Activated CD8-positive, alpha-beta memory T cell treated with anti-CD3 and anti-CD28 coated beads for 24 hours (primary cell): ENCODE data around the gene IFNA16.
"Not testable (repeated sequence)": the region's sequence is repeated elsewhere in the genome, so short reads cannot be mapped to it uniquely, and the experiment has no call there.

ENCODE experiments used
- DNase-seq: peaks from one replicate; pipeline ENCODE4 v3.0.0-alpha.2; 2020

The IFNA16 gene

DNA sequence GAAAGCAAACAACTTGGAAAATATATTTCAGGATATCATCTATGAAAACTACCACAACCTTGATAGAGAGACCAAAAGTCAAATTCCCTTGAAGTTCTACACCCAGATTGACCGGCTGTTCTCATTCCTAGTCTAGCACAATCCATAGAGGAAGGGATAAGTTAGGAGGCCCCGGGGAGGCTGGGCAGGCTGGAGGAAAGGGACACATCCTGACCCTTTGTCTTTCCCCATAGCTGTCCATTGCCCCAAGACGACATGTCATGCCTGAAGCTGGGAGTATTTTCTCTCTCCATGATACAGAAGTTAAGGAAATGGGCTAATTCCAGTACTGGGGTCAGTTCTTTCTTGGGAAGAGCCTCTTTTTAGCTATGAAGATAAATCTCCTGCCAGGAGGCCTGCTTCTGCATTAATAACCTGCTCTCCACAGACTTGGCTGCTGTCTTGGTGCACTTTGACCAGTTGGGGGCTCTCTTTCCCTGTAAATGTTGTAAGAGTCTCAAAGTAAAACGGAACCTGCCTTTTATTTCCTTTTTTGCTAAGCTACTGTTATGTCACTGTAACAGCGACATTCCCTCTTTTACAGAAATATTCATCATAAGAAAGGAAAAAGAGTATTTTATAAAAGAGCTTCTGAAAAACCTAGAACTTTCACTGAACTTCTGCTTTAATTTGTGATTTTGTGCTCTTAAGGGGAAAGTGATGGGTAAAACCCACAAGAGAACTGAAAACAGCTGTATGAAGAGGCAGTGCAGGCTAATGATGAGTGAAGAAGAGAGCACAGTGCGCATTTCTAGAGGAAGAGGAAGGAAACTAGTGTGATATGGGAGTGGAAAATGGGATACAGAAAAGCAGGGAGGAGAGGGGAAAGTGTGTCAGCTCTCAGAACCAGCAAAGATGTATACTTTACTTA is 22.0 kb downstream of the IFNA16 start:
- not testable (repeated sequence) for DNase-seq

DNA sequence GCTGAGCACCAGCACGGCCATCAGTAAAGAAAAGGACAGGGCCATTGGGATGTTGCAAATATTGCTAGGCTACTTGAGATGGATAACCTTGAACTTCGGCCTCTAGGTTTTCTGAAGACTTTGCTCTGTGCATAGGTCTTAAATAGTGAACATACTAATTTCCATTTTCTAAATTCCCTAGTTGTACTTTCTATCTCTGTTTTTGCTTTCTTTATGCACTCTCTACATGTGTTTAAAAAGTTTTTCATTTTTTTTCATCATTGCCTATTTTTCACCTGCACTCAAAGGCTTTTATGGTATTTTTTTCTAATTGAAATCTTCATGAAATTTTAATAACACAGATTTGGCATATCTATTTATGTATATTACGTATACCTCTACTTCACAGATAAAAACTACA is 29.6 kb downstream of the IFNA16 start, which contains the start of gene IFNA4:
Gene IFNA4, minus strand, starts transcription at position 101 of the 400 bp plus-strand sequence. Its CDS starts 56 bp downstream, at position 45.
- not testable (repeated sequence) for DNase-seq

DNA sequence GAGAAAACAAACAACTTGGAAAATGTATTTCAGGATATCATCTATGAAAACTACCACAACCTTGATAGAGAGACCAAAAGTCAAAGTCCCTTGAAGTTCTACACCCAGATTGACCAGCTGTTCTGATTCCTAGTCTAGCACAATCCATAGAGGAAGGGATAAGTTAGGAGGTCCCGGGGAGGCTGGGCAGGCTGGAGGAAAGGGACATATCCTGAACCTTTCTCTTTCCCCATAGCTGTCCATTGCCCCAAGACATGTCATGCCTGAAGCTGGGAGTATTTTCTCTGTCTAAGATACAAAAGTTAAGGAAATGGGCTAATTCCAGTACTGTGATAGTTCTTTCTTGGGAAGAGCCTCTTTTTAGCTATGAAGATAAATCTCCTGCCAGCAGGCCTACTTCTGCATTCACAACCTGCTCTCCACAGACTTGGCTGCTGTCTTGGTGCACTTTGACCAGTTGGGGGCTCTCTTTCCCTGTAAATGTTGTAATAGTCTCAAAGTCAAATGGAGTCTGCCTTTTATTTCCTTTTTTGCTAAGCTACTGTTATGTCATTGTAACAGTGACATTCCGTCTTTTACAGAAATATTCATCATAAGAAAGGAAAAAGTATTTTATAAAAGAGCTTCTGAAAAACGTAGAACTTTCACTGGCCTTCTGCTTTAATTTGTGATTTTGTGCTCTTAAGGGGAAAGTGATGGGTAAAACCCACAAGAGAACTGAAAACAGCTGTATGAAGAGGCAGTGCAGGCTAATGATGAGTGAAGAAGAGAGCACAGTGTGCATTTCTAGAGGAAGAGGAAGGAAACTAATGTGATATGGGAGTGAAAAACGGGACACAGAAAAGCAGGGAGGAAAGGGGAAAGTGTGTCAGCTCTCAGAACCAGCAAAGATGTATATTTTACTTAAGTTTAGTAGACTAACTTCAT is 34.0 kb downstream of the IFNA16 start:
- DNase-seq: not testable (repeated sequence)

DNA sequence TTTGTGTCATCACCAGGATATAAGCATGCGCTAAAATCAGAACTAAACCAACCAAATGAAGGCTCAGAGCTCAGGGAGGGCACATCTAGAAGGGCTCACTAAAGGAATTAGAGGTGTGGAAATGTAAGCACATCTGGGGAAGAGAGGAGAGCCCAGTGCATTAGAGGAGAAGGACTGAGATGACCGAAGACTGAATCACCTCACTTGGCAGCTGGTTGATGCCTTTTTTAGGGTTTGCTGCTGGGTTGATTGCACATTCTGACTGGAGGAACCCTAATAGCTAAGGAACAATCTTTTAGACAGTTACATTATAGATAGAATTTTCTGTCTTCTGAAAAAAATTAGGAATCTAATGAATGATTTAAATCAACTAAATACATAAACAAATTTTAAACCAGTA is 42.4 kb downstream of the IFNA16 start:
- no peak for DNase-seq

DNA sequence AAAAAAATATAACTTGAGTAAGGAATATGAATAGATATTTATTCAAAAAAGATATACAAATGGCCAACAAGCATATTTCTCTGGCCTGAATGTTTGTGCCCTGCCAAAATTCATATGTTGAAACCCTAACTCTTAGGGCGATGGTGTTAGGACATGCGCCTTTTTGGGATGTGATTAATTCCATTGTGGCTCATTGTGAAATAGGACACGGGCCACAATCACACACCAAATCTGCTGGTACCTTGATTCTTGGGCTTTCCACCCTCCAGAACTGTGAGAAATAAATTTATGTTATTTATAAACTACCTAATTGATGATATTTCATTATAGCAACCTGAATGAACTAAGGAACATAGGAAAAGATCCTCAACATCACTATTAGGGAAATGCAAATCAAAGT is 45.0 kb downstream of the IFNA16 start:
- no peak for DNase-seq

DNA sequence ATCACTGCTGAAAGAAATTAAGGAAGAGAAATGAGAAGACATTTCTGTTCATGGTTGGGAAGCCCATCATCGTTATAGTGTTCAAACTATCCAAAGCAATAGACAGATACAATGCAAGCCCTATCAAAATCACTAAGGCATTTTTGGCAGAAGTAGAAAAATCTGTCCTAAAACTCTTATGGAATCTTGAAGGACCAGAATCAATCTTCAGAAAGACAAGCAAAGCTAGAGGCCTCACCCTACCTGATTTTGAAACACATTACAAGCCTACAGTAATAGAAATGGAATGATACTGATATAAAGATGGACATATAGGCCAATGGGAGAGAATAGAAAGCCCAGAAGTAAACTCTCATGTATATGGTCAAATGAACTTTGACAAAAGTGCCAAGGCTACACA is 45.8 kb downstream of the IFNA16 start:
- no peak for DNase-seq

DNA sequence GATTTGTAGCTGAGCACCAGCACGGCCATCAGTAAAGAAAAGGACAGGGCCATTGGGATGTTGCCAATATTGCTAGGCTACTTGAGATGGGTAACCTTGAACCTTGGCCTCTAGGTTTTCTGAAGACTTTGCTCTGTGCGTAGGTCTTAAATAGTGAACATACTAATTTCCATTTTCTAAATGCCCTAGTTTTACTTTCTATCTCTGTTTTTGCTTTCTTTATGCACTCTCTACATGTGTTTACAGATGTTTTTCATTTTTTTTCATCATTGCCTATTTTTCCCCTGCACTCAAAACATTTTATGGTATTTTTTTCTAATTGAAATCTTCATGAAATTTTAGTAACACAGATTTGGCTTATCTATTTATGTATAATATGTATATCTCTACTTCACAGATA is 50.6 kb downstream of the IFNA16 start, which contains the start of gene IFNA21:
Gene IFNA21, minus strand, starts transcription at position 101 of the 400 bp plus-strand sequence. Its CDS starts 48 bp downstream, at position 53.
- DNase-seq: not testable (repeated sequence)
